Measurements from ENCODE around the gene ZMYND19.
"Not testable (repeated sequence)": the region's sequence is repeated elsewhere in the genome, so short reads cannot be mapped to it uniquely, and the experiment has no call there.

ZMYND19 gene

DNA sequence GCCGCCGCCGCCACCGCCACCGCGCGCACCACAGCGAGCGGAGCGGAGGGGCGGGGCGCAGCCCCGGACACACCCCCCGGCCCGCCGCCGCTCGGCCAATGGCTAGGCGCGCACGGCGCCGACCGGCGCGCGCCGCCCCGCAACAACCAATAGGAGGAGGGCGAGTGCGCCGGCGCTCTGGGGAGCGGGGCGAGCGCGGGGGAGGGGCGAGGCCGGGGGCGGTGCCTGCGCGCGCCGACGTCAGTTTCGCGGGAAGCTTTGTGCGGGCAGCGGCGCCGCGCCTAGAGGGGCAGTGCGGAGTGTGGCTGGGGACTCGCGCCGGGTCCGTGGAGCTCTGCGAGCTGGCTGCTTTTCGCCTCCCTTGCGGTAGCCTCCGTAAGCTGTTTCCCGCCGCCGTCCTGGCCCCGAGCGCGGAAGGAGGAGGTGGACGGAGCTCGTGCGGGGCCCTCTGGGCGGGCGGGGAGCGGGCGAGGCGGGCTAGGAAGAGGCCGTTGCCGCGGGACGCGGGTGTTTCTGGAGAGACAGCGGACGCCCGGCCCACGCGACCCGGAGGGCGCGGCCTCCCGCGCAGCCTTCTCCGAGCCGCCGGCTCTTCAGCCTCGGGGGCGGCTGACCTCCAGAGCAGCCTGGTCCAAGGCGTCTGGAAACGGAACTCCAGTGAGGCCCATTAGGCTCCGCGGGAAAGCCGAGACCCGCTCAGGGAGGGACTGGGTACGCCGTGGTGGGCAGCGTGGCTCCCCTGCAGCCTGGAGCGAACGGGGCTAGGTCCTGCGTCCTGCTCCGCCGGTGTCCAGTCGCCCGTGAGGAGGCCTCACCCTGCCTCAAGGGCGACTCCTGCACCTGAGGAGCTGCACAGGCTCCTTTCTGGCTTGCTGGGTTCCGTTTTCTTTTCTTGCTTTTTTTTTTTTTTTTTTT is at the start of gene ZMYND19:
TSS of gene ZMYND19 (minus strand) at position 44 of the 915 bp plus-strand sequence. CDS start 249 bp downstream, outside the sequence.
- Histone ChIP-seq H3K9ac (ENCODE audit: low read depth, low read length) (peak within 1 kb of the TSS; percentile 73), H3K27ac (ENCODE audit: low read depth, low read length) (no peak within 1 kb of the TSS)

DNA sequence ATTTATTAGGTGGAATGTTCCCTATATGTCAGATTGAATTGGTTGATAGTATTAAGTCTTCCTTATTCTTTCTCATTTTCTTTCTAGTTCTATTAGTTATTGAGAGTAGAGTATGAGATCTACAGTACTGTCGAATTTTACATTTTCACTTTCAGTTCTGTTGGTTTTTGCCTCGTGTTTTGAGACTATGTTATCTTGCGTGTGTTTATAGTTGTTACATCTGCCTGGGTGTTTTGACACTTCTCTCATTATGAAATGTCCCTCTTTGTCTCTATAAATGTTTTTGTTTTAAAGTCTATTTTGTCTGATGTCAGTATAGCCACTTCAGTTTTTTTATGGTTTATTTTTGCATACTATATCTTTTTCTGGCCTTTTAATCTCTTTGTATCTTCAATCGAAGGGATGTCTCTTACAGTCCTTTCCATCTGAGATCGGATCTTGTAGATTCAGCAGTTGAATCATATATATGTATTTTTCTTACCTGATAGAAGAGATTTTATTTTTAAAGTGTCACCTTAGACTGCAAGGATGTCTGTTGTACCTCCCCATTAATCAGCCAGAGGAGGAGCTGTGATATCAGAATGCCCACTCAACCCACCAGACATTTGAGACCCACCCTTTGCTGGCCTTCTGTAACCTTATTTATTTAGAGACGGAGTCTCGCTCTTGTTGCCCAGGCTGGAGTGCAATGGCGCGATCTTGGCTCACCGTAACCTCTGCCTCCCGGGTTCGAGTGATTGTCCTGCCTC is 49.2 kb upstream of the ZMYND19 start:
- no peaks in the 10 kb centered on the region for H3K27me3 ChIP-seq (ENCODE audit: control insufficient read depth, insufficient read depth, low read length)
- H3K9ac ChIP-seq (ENCODE audit: low read depth, low read length) = no peak overlapping the region
- H3K4me1 ChIP-seq (ENCODE audit: control insufficient read depth, insufficient read depth, low read length) = no peaks in the 10 kb centered on the region
- no peaks in the 10 kb centered on the region for H3K9me3 ChIP-seq (ENCODE audit: control insufficient read depth, insufficient read depth, low read length)
- H3K36me3 ChIP-seq (ENCODE audit: control insufficient read depth, insufficient read depth, low read length) = 0 out of 2 replicates have a peak, but pooled peaks cover 2% of the 10 kb centered on the region
- H3K4me3 ChIP-seq (ENCODE audit: low read depth, low read length) = no peak overlapping the region
- H3K27ac ChIP-seq (ENCODE audit: low read depth, low read length) = no peak overlapping the region

More for the DNA sequence above, at the start of gene ZMYND19:
- Histone ChIP-seq H3K36me3 (ENCODE audit: control insufficient read depth, insufficient read depth, low read length) (peaks cover 34% of the 10 kb centered on the region), H3K27me3 (ENCODE audit: control insufficient read depth, insufficient read depth, low read length) (no peaks in the 10 kb centered on the region), H3K4me3 (ENCODE audit: low read depth, low read length) (peak within 1 kb of the TSS; percentile 91), H3K4me1 (ENCODE audit: control insufficient read depth, insufficient read depth, low read length) (0 out of 2 replicates have a peak, but pooled peaks cover 6% of the 10 kb centered on the region), H3K9me3 (ENCODE audit: control insufficient read depth, insufficient read depth, low read length) (no peaks in the 10 kb centered on the region)

DNA sequence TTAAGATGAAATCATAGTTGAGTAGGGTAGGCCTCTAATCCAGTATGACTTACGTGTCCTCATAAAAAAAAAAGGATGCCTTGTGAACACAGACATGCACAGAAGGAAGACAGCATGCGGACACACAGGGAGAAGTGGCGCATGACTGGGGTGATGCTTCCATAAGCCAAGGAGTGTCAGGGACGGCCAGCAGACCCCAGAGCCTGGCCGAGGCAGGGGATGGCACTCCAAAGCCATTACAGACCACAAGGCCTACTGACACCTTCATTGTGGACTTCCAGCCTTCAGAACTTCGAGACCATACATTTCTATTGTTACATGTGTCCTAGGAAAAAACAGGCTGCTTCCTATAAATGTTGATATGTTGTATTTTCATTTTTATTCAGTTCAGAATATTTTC is 48.4 kb upstream of the ZMYND19 start:
- Histone ChIP-seq H3K9me3 (ENCODE audit: control insufficient read depth, insufficient read depth, low read length) (no peaks in the 10 kb centered on the region), H3K4me1 (ENCODE audit: control insufficient read depth, insufficient read depth, low read length) (no peaks in the 10 kb centered on the region), H3K4me3 (ENCODE audit: low read depth, low read length) (no peak overlapping the region), H3K27me3 (ENCODE audit: control insufficient read depth, insufficient read depth, low read length) (no peaks in the 10 kb centered on the region), H3K36me3 (ENCODE audit: control insufficient read depth, insufficient read depth, low read length) (0 out of 2 replicates have a peak, but pooled peaks cover 2% of the 10 kb centered on the region), H3K27ac (ENCODE audit: low read depth, low read length) (no peak overlapping the region), H3K9ac (ENCODE audit: low read depth, low read length) (no peak overlapping the region)

DNA sequence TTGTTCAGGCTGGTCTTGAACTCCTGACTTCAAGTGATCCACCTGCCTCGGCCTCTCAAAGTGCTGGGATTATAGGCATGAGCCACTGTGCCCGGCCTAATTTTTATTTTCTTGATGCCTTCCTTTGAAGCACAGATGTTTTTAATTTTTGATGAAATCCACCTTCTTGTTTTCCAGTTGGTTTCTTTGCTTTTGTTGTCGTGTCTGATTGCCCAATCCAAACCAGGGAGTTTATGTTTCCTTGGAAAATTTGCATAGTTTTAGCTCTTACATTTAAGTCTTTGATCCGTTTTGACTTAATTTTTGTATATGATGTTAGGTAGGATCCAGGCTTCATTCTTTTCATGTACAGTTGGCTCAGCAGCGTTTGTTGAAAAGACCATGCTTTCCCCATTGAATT is 43.7 kb upstream of the ZMYND19 start:
- no peaks in the 10 kb centered on the region for H3K27me3 ChIP-seq (ENCODE audit: control insufficient read depth, insufficient read depth, low read length)
- H3K4me1 ChIP-seq (ENCODE audit: control insufficient read depth, insufficient read depth, low read length) = peaks cover 6% of the 10 kb centered on the region; the same call in 1 of the 2 replicates
- no peak overlapping the region for H3K27ac ChIP-seq (ENCODE audit: low read depth, low read length)

DNA sequence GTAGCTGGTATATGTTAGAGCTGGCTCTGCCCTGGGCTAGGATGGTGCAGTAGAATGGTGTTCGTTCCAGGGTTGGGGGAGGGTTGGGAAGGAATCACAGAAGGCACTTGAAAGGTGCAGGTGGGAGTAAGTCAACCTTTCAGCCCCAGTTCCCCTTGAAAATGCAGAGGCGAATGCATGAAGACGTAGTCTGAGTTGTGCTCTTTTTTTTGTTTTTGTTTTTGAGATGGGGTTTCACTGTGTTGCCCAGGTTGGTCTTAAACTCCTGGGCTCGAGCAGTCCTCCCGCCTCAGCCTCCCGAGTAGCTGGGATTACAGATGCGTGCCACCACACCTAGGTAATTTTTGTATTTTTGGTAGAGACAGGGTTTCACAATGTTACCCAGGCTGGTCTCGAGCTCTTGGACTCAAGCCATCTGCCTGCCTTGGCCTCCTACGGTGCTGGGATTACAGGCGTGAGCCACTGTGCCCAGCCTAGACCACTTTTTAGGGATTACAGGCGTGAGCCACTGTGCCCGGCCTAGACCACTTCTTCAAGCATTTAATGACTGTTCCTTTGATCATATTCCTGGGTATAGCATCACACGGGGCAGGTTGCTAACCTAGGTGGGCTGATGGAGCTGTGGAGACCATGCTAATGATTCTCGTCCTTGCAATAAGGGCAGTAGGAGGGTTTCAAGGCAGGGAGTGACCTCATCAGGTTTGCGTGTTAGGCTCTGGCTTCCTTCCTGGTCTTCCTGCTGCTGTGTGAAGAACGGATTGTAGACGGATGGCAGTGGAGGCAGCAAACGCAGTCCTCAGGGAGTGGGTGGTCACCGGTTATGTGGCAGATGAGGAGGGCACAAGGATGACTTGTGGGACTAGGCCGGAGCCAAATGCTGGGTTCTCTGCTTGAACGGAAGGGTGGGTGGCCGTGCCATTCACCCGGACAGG is 42.2 kb upstream of the ZMYND19 start:
- H3K9ac ChIP-seq (ENCODE audit: low read depth, low read length) = no peak overlapping the region

More for the DNA sequence above, 43.7 kb upstream of the ZMYND19 start:
- no peaks in the 10 kb centered on the region for H3K9me3 ChIP-seq (ENCODE audit: control insufficient read depth, insufficient read depth, low read length)
- H3K4me3 ChIP-seq (ENCODE audit: low read depth, low read length) = no peak overlapping the region
- no peaks in the 10 kb centered on the region for H3K36me3 ChIP-seq (ENCODE audit: control insufficient read depth, insufficient read depth, low read length)
- H3K9ac ChIP-seq (ENCODE audit: low read depth, low read length) = no peak overlapping the region

DNA sequence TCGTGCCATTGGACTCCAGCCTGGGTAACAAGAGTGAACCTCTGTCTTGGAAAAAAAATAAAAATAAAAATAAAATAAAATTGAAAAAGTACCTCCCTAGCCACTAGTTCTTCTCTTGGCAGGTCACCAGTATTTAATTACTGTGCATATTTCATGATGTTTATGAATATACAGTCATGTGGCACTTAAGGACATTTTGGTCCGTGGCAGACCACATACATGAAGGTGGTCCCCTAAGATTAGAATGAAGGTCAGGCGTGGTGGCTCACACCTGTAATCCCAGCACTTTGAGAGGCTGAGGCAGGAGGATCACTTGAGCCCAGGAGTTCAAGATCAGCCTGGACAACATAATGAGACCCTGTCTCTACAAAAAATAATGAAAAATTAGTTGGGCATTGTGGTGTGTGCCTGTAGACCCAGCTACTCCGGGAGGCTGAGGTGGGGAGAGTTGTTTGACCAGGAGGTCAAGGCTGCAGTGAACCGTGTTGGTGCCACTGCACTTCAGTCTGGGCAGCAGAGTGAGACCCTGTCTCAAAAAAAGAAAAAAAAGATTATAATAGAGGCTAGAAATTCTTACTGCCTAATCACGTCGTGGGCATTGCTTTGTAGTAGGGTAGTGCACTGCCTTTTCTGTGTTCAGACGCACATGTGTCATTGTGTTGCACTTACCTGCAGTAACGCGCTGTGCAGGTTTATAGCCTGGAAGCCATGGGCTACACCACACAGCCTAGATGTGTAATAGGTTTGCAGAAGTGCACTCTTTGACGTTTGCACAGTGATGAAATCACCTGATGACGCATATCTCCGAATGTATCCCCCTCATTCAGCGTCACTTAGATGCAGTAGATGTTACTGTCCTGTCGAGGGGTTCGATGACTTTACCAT is 41.3 kb upstream of the ZMYND19 start:
- Histone ChIP-seq H3K9me3 (ENCODE audit: control insufficient read depth, insufficient read depth, low read length) (no peaks in the 10 kb centered on the region), H3K27ac (ENCODE audit: low read depth, low read length) (no peak overlapping the region), H3K4me1 (ENCODE audit: control insufficient read depth, insufficient read depth, low read length) (peaks cover 6% of the 10 kb centered on the region; the same call in 1 of the 2 replicates), H3K9ac (ENCODE audit: low read depth, low read length) (no peak overlapping the region), H3K36me3 (ENCODE audit: control insufficient read depth, insufficient read depth, low read length) (no peaks in the 10 kb centered on the region), H3K4me3 (ENCODE audit: low read depth, low read length) (no peak overlapping the region), H3K27me3 (ENCODE audit: control insufficient read depth, insufficient read depth, low read length) (no peaks in the 10 kb centered on the region)

More for the DNA sequence above, 42.2 kb upstream of the ZMYND19 start:
- Histone ChIP-seq H3K36me3 (ENCODE audit: control insufficient read depth, insufficient read depth, low read length) (no peaks in the 10 kb centered on the region), H3K9me3 (ENCODE audit: control insufficient read depth, insufficient read depth, low read length) (no peaks in the 10 kb centered on the region), H3K27me3 (ENCODE audit: control insufficient read depth, insufficient read depth, low read length) (no peaks in the 10 kb centered on the region), H3K27ac (ENCODE audit: low read depth, low read length) (no peak overlapping the region), H3K4me1 (ENCODE audit: control insufficient read depth, insufficient read depth, low read length) (peaks cover 6% of the 10 kb centered on the region; the same call in 1 of the 2 replicates), H3K4me3 (ENCODE audit: low read depth, low read length) (no peak overlapping the region)

DNA sequence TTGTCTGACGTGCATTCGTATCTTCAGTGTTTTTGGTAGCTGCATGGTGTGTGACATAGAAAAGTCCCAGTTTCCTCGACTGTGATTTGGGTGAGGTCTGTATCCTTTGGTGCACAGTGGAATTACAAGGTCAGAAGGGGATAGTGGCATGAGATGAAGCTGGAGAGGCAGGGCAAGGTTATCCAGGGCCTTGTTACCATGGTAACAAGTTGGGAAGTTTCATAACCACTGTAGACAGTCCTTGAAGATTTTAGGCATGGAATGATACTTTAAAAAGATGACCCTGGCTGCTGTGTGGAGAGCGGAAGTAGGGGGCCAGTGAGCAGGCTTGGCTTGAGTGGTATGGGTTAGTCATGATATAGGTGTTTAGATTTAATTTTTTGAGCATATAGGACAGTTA is 40.4 kb upstream of the ZMYND19 start:
- H3K4me1 ChIP-seq (ENCODE audit: control insufficient read depth, insufficient read depth, low read length) = peaks cover 6% of the 10 kb centered on the region; the same call in 1 of the 2 replicates
- no peaks in the 10 kb centered on the region for H3K9me3 ChIP-seq (ENCODE audit: control insufficient read depth, insufficient read depth, low read length)
- no peak overlapping the region for H3K27ac ChIP-seq (ENCODE audit: low read depth, low read length)
- H3K27me3 ChIP-seq (ENCODE audit: control insufficient read depth, insufficient read depth, low read length) = no peaks in the 10 kb centered on the region
- no peaks in the 10 kb centered on the region for H3K36me3 ChIP-seq (ENCODE audit: control insufficient read depth, insufficient read depth, low read length)
- H3K4me3 ChIP-seq (ENCODE audit: low read depth, low read length) = no peak overlapping the region
- no peak overlapping the region for H3K9ac ChIP-seq (ENCODE audit: low read depth, low read length)

DNA sequence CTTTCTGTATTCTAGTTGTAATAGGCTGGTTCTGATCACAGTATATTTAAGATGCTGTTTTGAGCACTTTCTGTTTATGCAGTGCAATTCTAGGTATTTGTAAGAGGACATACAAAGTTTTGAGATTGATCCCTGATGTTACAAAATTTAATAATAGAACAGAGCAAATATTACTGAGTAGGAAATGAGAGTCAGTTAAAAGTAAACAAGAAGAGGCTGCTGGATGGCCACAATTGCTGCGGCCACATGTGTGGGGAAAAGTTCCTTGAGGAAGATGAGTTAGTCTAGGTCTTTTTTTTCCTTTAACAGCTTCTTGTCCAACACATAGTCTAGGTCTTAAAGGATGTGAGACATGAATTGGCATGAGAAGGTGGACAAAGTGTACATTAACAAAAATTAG is 39.8 kb upstream of the ZMYND19 start:
- H3K9me3 ChIP-seq (ENCODE audit: control insufficient read depth, insufficient read depth, low read length) = no peaks in the 10 kb centered on the region
- peaks cover 6% of the 10 kb centered on the region; the same call in 1 of the 2 replicates for H3K4me1 ChIP-seq (ENCODE audit: control insufficient read depth, insufficient read depth, low read length)
- no peak overlapping the region for H3K4me3 ChIP-seq (ENCODE audit: low read depth, low read length)
- H3K9ac ChIP-seq (ENCODE audit: low read depth, low read length) = no peak overlapping the region
- H3K27me3 ChIP-seq (ENCODE audit: control insufficient read depth, insufficient read depth, low read length) = no peaks in the 10 kb centered on the region
- H3K27ac ChIP-seq (ENCODE audit: low read depth, low read length) = no peak overlapping the region
- no peaks in the 10 kb centered on the region for H3K36me3 ChIP-seq (ENCODE audit: control insufficient read depth, insufficient read depth, low read length)

DNA sequence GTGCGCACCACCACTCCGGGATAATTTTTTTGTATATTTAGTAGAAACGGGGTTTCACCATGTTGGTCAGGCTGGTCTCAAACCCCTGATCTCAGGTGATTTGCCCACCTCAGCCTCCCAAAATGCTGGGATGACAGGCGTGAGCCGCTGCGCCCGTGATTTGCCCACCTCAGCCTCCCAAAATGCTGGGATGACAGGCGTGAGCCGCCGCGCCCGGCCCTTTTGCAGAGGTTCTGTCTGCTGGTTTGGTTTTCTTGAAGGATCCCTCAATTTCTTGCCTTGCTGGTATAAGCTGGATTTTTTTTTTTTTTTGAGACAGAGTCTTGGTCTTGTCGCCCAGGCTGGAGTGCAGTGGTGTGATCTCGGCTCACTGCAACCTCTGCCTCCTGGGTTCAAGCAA is 37.1 kb upstream of the ZMYND19 start:
- not testable (repeated sequence) for H3K4me3 ChIP-seq (ENCODE audit: low read depth, low read length); H3K9me3 ChIP-seq (ENCODE audit: control insufficient read depth, insufficient read depth, low read length); H3K27ac ChIP-seq (ENCODE audit: low read depth, low read length); H3K9ac ChIP-seq (ENCODE audit: low read depth, low read length); H3K27me3 ChIP-seq (ENCODE audit: control insufficient read depth, insufficient read depth, low read length); H3K4me1 ChIP-seq (ENCODE audit: control insufficient read depth, insufficient read depth, low read length); H3K36me3 ChIP-seq (ENCODE audit: control insufficient read depth, insufficient read depth, low read length)

All from HUES48 (cell line).